ENCODE results near the gene CCNY. TPM values are rescaled to one million over a fixed set of nuclear protein-coding genes. Genes with fewer than 3 reads are reported as not detected.

CCNY gene
- total and polyA plus RNA-seq, 2 of the 4 experiments (the other 2 are of a cell fraction), result 38.0 to 131 TPM

GRCh38 chr10:35554461-35555056 lies 218.2 kb downstream of the CCNY start (continued):
- TF ChIP-seq RCOR1 (IDR thresholded peaks at IDR 0.05; ENCODE audit: insufficient replicate concordance, low read length) (no peak), MAZ (IDR thresholded peaks at IDR 0.05; ENCODE audit: borderline replicate concordance, low read depth, low read length) (no peak)
- TF ChIP-seq, protein P1, sequence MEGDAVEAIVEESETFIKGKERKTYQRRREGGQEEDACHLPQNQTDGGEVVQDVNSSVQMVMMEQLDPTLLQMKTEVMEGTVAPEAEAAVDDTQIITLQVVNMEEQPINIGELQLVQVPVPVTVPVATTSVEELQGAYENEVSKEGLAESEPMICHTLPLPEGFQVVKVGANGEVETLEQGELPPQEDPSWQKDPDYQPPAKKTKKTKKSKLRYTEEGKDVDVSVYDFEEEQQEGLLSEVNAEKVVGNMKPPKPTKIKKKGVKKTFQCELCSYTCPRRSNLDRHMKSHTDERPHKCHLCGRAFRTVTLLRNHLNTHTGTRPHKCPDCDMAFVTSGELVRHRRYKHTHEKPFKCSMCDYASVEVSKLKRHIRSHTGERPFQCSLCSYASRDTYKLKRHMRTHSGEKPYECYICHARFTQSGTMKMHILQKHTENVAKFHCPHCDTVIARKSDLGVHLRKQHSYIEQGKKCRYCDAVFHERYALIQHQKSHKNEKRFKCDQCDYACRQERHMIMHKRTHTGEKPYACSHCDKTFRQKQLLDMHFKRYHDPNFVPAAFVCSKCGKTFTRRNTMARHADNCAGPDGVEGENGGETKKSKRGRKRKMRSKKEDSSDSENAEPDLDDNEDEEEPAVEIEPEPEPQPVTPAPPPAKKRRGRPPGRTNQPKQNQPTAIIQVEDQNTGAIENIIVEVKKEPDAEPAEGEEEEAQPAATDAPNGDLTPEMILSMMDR (conservative IDR thresholded peaks at IDR 0.05; ENCODE audit: low read depth, low read length), result no peak
